Stimulated activated CD4-positive, alpha-beta T cell treated with anti-CD3 and anti-CD28 coated beads, TNF-alpha, amount 100 ng/mL, for 24 hours (primary cell): ENCODE measurements around the gene TULP3.
"Not testable (repeated sequence)": the region's sequence is repeated elsewhere in the genome, so short reads cannot be mapped to it uniquely, and the experiment has no call there.

Source experiments
- DNase-seq, 3 experiments: peaks; one replicate each; pipeline ENCODE4 v3.0.0-alpha.2; 2020; ENCODE audit warnings: low read depth in 3 of 3

Gene TULP3, protein sequence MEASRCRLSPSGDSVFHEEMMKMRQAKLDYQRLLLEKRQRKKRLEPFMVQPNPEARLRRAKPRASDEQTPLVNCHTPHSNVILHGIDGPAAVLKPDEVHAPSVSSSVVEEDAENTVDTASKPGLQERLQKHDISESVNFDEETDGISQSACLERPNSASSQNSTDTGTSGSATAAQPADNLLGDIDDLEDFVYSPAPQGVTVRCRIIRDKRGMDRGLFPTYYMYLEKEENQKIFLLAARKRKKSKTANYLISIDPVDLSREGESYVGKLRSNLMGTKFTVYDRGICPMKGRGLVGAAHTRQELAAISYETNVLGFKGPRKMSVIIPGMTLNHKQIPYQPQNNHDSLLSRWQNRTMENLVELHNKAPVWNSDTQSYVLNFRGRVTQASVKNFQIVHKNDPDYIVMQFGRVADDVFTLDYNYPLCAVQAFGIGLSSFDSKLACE

DNA sequence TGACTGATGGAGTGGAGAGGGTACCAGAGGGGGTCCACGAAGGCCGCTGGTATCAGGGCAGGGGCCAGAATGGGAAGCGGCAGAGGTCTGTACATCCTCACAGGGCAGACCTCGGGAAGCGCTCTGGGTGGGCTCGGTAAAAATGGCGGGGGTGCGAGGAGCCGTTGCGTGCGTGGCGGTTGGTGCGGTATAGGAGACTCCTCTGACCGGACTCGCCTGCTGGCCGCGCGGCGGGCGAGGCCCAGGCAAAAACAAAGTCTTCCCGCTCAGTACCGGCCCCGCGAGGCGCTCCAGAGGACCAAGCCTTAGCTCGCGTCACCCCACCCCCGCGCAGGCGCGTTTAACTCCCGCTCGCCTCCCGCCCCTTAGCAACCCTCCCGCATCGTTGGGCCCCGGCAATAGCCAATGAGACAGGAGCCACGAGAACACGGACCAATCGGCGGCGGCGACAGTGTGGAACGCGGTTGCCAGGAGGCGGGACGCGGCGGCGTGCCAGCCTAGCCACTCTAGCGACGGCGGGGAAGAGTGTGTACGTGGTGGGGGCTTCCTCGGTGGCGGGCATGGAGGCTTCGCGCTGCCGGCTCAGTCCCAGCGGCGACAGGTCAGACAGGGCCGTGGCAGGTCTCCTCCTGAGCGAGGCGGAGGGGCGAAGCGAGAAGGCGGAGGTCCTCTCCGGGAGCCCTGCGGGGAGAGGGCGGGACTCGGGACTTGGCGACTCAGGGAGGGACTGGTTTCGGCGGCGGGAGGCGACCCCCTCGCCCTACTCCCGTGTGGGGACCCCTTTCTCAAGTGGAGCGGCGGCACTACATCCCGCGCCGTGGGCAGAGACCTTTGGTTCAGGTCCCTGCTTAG is at the start of gene TULP3:
Gene TULP3, plus strand, starts transcription at position 504 of the 852 bp plus-strand sequence. Its CDS starts 57 bp downstream, at position 561.
- peak; percentile 96 to 97 (median 96) for DNase-seq

- DNase-seq = no peak
These were observed 49.5 kb upstream of the TULP3 start for GRCh38 chr12:2841056-2841650.

DNA sequence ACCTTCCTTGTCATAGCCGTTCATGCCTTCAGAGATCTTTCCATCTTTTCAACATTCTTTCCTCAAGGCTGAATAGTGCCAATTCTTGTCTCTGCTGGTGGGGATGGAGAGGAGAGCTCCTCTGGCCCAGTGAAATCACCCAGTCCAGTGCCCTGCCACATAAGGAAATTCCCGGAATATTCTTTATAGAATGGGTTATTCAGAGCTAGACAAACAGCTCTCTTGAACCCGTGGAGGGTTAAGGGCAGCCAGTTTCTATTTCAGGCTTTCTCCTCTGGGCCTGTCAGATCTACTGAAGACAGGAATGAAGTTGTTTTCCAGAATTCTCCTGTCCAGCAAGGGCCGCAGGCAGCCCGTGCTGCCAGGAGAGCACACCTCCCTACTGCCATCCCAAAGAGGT is 47.7 kb upstream of the TULP3 start:
- no peak for DNase-seq

GRCh38 chr12:2844786-2845185 is 45.9 kb upstream of the TULP3 start:
- no peak for DNase-seq

- no peak for DNase-seq
These were observed 45.4 kb upstream of the TULP3 start for GRCh38 chr12:2845280-2845679.

DNA sequence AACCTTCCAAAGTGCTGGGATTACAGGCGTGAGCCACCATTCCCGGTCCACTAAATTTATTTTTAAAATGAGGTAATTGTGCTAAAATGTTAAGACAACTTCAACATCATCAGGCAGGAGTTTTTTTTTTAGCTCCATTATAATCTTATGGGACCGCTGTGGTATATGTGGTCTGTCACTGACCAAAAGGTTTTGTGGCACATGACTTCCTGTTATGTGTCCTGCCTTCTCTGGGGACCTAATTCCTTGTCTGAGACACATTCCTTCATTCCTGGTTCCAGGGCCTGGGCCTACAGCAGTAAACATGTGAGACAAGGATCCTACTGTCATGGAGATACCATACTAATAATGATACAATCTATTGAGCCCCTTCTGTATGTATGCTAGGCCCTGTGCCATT is 38.8 kb upstream of the TULP3 start:
- DNase-seq = no peak

DNA sequence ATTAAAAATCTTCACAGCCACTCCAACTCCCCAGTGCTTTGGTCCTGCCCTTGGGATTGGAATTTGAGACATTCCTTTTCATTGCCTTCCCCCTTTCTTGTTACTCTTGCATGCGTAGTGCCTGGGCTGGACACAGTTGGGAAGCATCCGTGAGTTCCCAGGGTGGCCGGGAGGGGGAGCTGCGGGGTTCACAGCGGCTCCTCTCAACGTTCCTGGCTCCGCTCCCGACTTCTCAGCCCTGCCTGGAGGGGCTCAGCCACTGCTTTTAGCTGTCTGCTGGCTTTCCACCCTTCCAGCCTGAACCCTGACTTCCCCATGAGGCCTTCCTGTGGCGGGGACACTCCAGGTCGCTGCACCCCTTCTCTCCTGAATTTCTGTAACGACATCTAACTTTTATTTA is 37.1 kb upstream of the TULP3 start:
- DNase-seq = peak; percentile 30 to 54 (median 33)

DNA sequence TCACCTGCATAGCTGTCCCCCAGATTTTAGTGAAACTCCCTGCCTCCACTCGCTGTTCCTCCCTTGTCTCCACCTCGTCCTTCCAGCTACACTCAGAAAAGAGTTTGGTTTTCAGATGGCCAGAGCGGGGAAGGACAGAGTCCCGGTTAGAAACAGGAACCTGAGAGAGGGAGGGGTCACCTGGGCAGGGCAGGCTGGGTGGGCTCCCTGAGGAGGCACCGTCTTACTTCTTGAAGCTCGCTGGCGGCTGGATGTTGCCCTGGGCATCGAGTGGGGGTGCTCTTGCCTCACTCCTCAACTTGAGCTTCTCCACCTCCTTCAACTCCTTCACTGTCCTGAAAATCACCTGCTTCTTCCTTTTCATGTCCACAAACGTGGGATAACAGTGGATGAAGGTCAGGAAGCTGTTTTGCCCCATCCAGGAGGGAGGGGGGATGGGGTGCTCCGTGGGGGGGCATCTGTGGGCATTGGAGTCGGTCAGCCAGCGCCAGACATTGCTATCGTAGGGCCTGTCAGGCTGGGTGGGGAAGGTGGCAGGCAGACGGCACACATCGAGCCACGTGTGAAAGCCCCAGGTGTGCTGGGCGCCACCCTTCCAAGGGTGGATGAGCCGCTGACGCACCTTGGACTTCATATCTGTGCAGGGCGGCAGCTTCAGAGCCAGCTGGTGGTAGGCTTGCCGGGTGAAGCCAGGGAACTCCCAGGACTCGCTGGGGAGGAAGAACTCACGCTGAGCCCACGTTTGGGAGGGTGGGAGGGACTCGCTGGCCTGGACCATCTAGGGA is 35.8 kb upstream of the TULP3 start:
- no peak for DNase-seq

DNA sequence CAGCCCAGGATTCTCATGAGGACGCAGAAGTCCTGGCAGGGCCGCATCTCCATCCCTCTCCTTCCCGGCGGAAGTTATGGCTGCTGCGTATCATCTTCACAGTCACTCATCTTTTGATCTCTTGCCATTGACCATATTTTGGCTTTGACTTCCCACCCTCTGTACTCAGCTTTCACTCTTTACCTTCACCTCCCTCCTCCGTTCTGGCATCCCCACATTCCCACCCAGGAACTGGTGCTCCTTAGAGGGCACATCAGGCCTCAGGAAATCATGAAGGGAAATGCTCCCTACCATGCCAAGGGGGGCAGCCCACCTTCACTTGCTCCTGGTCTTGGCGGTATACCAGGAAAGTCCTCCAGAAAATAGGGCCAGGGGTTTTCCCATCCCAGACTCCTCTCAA is 35.1 kb upstream of the TULP3 start:
- DNase-seq = no peak

DNA sequence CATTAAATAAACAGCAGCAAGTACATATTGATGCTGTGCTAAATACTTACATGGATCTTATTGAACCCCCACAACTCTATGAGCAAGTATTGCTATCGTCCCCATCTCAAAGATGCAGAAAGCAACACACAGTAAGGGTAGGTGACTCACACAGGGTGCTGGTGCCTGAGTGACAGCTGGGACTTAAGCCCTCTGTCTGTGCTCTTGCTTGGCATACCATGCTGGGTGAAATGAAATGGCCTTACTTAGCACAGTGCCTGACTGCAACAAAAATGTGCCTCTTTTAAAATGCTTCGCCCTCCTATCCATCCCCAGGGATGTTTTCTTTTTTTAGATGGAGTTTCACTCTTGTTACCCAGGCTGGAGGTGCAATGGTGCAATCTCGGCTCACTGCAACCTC is 34.6 kb upstream of the TULP3 start:
- no peak for DNase-seq

DNA sequence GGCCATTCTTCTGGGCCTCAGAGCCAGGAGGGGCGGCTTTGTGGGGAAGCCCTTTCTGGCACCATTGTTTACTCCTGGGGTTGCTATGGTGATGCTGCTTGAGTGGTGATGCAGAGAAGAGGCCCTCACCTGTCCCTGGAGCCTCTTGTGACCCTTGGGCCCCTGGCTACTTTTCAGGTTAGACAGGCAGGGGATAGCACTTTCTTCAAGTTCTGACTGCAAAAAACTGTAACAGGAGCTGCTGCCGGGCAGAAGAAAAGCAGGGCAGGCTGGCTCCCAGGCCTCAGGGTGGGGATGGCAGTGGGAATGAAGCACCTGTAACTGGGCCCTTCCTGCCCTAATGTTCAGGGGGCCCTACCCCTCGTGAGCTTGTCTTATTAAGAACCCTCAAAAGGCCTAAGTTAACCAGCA is 33.7 kb upstream of the TULP3 start, which contains the start of gene TEX52:
Gene TEX52, minus strand, starts transcription at position 19 of the 411 bp plus-strand sequence. Its CDS starts 13 bp downstream, at position 6.
- no peak for DNase-seq

DNA sequence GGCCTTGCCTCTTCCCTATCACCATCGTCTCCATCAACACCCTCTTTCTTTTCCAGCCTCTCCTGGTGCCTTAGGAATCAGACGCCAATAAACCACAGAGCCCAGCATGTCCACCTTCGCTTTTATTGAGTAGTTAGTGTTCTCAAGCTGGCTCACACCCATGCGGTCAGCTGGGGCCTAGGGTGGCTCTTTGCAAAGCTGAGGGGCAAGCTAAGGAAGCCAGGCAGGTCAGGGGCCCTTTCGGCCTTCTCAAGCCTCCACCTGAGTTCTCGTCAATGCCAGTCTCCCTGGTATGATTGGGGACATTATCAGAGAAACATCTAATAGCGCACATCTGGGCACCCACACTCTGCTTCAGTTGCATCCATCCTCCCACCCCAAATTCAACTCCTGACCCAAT is 33.1 kb upstream of the TULP3 start:
- no peak for DNase-seq

- DNase-seq = no peak
These were observed 32.4 kb upstream of the TULP3 start for GRCh38 chr12:2858334-2858733.

DNA sequence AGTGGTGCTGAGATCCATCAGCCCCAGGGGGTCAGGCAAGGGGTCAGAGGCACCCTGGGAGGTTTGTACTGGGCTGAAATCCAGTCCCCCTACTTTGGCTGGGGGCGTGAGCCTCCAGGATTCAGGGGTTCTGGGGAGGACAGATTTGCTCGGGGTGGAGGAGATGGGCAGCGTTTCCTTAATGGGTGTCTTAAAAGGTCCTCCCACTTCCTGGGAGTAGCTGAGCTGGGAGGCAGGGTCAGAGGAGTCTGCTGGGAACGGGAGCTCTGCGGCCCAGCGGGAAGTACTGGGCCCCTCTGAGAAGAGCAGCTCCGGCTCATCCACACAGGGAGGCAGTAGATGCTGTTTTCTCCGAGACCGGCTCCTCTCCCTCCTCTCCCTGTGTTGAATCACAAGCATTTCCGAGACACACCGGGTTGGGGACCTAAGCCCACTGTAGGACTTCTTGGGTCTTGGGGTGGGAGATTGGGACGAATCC is 31.7 kb upstream of the TULP3 start:
- no peak for DNase-seq

DNA sequence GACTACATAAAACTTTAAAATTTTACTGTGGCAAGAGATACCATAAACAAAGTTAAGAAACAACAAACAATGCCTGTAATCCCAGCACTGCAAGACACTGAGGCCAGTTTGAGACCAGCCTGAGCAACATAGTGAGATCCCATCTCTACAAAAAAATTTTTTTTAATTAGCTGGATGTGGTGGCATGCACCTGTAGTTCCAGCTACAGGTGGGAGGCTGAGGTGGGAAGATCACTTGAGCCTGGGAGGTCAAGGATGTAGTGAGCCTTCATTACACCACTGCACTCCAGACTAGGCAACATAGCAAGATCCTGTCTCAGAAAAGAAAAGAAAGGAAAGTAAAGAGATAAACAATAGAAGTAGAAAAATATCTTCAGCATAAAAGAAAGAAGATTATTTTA is 30.5 kb upstream of the TULP3 start:
- no peak for DNase-seq

GRCh38 chr12:2862876-2863275 is 27.8 kb upstream of the TULP3 start:
- DNase-seq = no peak

- not testable (repeated sequence) for DNase-seq
These were observed 27.3 kb upstream of the TULP3 start for GRCh38 chr12:2863402-2863801.

DNA sequence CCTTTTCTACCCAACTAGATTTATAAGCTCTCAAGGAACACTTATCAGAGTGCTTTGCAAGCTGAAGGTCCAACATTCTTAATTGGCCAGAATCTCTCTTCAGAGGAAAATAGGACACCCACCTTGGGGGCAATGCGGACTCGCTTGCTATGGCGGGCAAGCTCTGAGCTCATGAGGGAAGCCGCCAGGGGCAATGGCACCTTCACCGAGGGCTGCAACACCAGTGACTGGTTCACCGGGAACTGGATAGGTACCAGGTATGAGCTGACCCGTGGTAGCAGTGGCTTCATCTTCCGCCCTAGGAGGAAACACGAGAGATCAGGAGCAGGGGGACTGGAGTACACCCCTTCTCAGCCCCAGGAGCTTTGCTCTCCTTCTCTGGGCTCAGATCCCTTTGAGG is 26.5 kb upstream of the TULP3 start:
- no peak for DNase-seq

DNA sequence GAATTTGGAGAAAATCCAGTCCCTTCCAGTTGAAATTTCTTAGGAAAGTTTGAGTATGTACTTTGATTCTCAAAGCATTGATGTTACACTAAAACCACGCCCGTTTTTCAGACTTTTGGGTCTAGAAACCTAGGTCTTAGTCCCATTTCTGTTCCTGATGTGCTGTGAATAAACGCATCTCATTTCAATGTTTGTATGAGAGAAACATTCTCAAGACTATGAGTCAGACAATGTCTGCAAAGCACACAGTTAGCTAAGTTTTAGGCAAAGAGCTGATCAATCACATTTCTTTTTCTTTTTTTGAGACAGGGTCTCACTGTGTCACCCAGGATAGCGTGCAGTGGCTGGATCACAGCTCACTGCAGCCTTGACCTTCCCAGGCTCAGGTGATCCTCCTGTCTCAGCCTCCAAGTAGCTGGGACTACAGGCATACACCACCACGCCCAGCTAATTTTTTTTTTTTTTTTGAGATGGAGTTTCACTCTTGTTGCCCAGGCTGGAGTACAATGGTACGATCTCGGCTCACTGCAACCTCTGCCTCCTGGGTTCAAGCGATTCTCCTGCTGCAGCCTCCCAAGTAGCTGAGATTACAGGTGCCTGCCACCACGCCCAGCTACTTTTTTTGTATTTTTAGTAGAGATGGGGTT is 21.6 kb upstream of the TULP3 start:
- DNase-seq = not testable (repeated sequence)

DNA sequence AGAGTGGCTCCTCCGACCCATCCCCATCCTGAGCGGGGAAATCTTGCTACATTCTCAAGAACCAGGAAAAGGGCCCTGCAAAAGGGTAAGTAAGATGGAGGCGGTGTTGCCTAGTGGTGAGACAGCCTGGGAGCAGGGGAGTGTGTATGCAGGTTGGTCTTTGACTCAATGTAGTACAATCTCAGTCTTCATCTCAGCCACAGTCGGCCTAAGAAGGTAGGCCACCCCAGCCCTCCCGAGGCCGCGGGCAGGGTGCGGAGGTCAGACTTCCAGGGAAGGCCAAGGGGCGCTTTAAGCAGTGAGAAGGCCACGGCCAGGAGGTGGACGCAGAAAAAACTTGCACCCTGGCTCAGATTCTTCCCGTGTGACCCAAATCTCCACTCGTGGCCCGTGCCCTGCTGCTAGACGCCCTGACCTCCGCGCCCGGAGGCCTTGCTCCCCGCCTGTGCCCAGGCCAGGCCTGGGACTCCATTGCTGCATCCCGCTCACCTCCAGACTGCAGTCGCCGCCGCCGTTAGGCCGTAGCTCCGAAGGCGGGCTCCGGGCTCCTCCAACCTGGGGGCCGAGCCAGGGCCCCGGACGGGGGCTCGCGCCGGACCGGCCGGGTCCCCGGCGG is 14.2 kb upstream of the TULP3 start:
- DNase-seq = peak in 1 of 3 experiments; percentile 27
